ENCODE results near the gene RNF144B. TPM values are rescaled to one million over a fixed set of nuclear protein-coding genes. Genes with fewer than 3 reads are reported as not detected.

Gene RNF144B
- total RNA-seq, 1 donor from 2014 or later = 5.7 TPM

- Mint-ChIP-seq H3K27me3 (ENCODE audit: low read depth) (peaks cover 3% of the 10 kb centered on the region), H3K9me3 (peaks cover 7% of the 10 kb centered on the region), H3K27ac (no peak overlapping the region), H3K36me3 (ENCODE audit: low read depth) (no peaks in the 10 kb centered on the region), H3K4me1 (ENCODE audit: low read depth) (no peaks in the 10 kb centered on the region), H3K4me3 (ENCODE audit: low read depth) (no peak overlapping the region)
- no peak for DNase-seq (ENCODE audit: low spot score)
- intact Hi-C loops (cut with micrococcal nuclease) = no loop called here
These were observed 29.2 kb downstream of the RNF144B start for GRCh38 chr6:18416341-18416679.

- no peaks in the 10 kb centered on the region for H3K36me3 Mint-ChIP-seq (ENCODE audit: low read depth)
- no peaks in the 10 kb centered on the region for H3K4me1 Mint-ChIP-seq (ENCODE audit: low read depth)
- peaks cover 7% of the 10 kb centered on the region for H3K9me3 Mint-ChIP-seq
- DNase-seq (ENCODE audit: low spot score) = no peak
- H3K27me3 Mint-ChIP-seq (ENCODE audit: low read depth) = peaks cover 3% of the 10 kb centered on the region
- no peak overlapping the region for H3K4me3 Mint-ChIP-seq (ENCODE audit: low read depth)
- H3K27ac Mint-ChIP-seq = no peak overlapping the region
- intact Hi-C loops (cut with micrococcal nuclease) = no loop called here
These were observed 33.2 kb downstream of the RNF144B start for GRCh38 chr6:18420328-18420727.

DNA sequence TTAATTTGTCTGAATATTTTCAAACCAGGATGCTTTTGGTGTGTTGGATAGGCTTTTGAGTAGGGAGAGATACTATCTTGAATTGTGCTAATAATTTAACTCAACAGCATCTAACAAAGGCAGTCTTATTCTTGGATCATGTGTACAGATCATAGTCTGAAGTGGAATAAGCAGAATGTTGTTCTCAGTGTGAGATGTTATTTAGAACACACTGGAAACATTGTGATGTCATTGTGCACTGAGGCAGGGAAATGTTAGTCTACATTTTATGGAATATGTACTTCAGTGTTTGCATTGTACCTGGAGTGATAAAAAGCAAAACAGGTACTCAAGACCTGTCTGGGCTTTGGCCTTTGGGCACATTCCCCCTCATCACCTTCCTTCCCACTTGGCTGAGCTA lies 35.0 kb downstream of the RNF144B start:
- no peak overlapping the region for H3K4me3 Mint-ChIP-seq (ENCODE audit: low read depth)
- intact Hi-C loops (cut with micrococcal nuclease) = no loop called here
- no peaks in the 10 kb centered on the region for H3K9me3 Mint-ChIP-seq

GRCh38 chr6:18423426-18423825 lies 36.3 kb downstream of the RNF144B start:
- DNase-seq (ENCODE audit: low spot score) = no peak
- H3K9me3 Mint-ChIP-seq = no peaks in the 10 kb centered on the region
- no peak overlapping the region for H3K4me3 Mint-ChIP-seq (ENCODE audit: low read depth)
- H3K27ac Mint-ChIP-seq = no peak overlapping the region
- intact Hi-C loops (cut with micrococcal nuclease) = no loop called here
- H3K4me1 Mint-ChIP-seq (ENCODE audit: low read depth) = peaks cover 3% of the 10 kb centered on the region
- no peaks in the 10 kb centered on the region for H3K36me3 Mint-ChIP-seq (ENCODE audit: low read depth)
- peaks cover 3% of the 10 kb centered on the region for H3K27me3 Mint-ChIP-seq (ENCODE audit: low read depth)

More for the DNA sequence above, 35.0 kb downstream of the RNF144B start:
- no peak overlapping the region for H3K27ac Mint-ChIP-seq
- no peaks in the 10 kb centered on the region for H3K36me3 Mint-ChIP-seq (ENCODE audit: low read depth)
- no peak for DNase-seq (ENCODE audit: low spot score)
- peaks cover 3% of the 10 kb centered on the region for H3K4me1 Mint-ChIP-seq (ENCODE audit: low read depth)
- peaks cover 3% of the 10 kb centered on the region for H3K27me3 Mint-ChIP-seq (ENCODE audit: low read depth)

- no peaks in the 10 kb centered on the region for H3K36me3 Mint-ChIP-seq (ENCODE audit: low read depth)
- H3K27ac Mint-ChIP-seq = no peak overlapping the region
- H3K4me3 Mint-ChIP-seq (ENCODE audit: low read depth) = no peak overlapping the region
- no peaks in the 10 kb centered on the region for H3K9me3 Mint-ChIP-seq
- intact Hi-C loops (cut with micrococcal nuclease) = no loop called here
- peaks cover 3% of the 10 kb centered on the region for H3K4me1 Mint-ChIP-seq (ENCODE audit: low read depth)
- DNase-seq (ENCODE audit: low spot score) = no peak
- H3K27me3 Mint-ChIP-seq (ENCODE audit: low read depth) = peaks cover 3% of the 10 kb centered on the region
These were observed 37.1 kb downstream of the RNF144B start for GRCh38 chr6:18424201-18424600.

- peaks cover 3% of the 10 kb centered on the region for H3K4me1 Mint-ChIP-seq (ENCODE audit: low read depth)
- no peaks in the 10 kb centered on the region for H3K36me3 Mint-ChIP-seq (ENCODE audit: low read depth)
- no peak for DNase-seq (ENCODE audit: low spot score)
- H3K27me3 Mint-ChIP-seq (ENCODE audit: low read depth) = no peaks in the 10 kb centered on the region
- no peak overlapping the region for H3K27ac Mint-ChIP-seq
- H3K4me3 Mint-ChIP-seq (ENCODE audit: low read depth) = no peak overlapping the region
- no peaks in the 10 kb centered on the region for H3K9me3 Mint-ChIP-seq
- intact Hi-C loops (cut with micrococcal nuclease) = no loop called here
These were observed 38.1 kb downstream of the RNF144B start for GRCh38 chr6:18425218-18425617.

- H3K4me3 Mint-ChIP-seq (ENCODE audit: low read depth) = no peak overlapping the region
- DNase-seq (ENCODE audit: low spot score) = no peak
- intact Hi-C loops (cut with micrococcal nuclease) = no loop called here
- H3K4me1 Mint-ChIP-seq (ENCODE audit: low read depth) = peaks cover 3% of the 10 kb centered on the region
- no peaks in the 10 kb centered on the region for H3K36me3 Mint-ChIP-seq (ENCODE audit: low read depth)
- no peaks in the 10 kb centered on the region for H3K9me3 Mint-ChIP-seq
- H3K27ac Mint-ChIP-seq = no peak overlapping the region
- no peaks in the 10 kb centered on the region for H3K27me3 Mint-ChIP-seq (ENCODE audit: low read depth)
These were observed 40.1 kb downstream of the RNF144B start for GRCh38 chr6:18427296-18427695.

- no peaks in the 10 kb centered on the region for H3K9me3 Mint-ChIP-seq
- H3K4me1 Mint-ChIP-seq (ENCODE audit: low read depth) = peaks cover 3% of the 10 kb centered on the region
- no peak overlapping the region for H3K4me3 Mint-ChIP-seq (ENCODE audit: low read depth)
- no peak overlapping the region for H3K27ac Mint-ChIP-seq
- intact Hi-C loops (cut with micrococcal nuclease) = no loop called here
- no peaks in the 10 kb centered on the region for H3K36me3 Mint-ChIP-seq (ENCODE audit: low read depth)
- no peak for DNase-seq (ENCODE audit: low spot score)
- H3K27me3 Mint-ChIP-seq (ENCODE audit: low read depth) = no peaks in the 10 kb centered on the region
These were observed 42.6 kb downstream of the RNF144B start for GRCh38 chr6:18429655-18430297.

- Mint-ChIP-seq H3K9me3 (no peaks in the 10 kb centered on the region), H3K4me3 (ENCODE audit: low read depth) (no peak overlapping the region), H3K4me1 (ENCODE audit: low read depth) (peaks cover under 1% of the 10 kb centered on the region), H3K27me3 (ENCODE audit: low read depth) (no peaks in the 10 kb centered on the region), H3K36me3 (ENCODE audit: low read depth) (no peaks in the 10 kb centered on the region), H3K27ac (no peak overlapping the region)
- intact Hi-C loops (cut with micrococcal nuclease) = no loop called here
- no peak for DNase-seq (ENCODE audit: low spot score)
These were observed 44.4 kb downstream of the RNF144B start for GRCh38 chr6:18431581-18431980.

DNA sequence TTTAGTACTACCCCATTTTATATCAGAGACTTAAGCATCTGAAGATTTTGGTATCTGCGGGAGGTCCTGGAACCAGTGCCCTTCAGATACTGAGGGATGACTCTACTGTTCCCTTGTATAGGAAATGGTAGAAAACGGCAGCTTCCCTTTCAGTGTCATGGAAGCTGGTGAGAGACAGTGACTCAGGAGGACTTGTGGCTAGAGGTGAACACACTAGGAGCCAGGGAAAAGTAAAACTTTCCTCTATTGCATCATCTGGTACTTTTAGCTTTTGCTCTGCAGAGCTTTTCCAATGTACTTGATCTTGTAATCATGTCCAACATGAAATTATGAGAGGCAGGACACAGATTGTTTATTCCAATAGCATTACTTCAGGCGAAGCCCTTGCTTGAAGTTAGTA lies 45.0 kb downstream of the RNF144B start:
- DNase-seq (ENCODE audit: low spot score) = no peak
- no peaks in the 10 kb centered on the region for H3K4me1 Mint-ChIP-seq (ENCODE audit: low read depth)
- no peaks in the 10 kb centered on the region for H3K9me3 Mint-ChIP-seq
- no peak overlapping the region for H3K27ac Mint-ChIP-seq
- intact Hi-C loops (cut with micrococcal nuclease) = no loop called here
- no peaks in the 10 kb centered on the region for H3K36me3 Mint-ChIP-seq (ENCODE audit: low read depth)
- no peak overlapping the region for H3K4me3 Mint-ChIP-seq (ENCODE audit: low read depth)
- peaks cover under 1% of the 10 kb centered on the region for H3K27me3 Mint-ChIP-seq (ENCODE audit: low read depth)

DNA sequence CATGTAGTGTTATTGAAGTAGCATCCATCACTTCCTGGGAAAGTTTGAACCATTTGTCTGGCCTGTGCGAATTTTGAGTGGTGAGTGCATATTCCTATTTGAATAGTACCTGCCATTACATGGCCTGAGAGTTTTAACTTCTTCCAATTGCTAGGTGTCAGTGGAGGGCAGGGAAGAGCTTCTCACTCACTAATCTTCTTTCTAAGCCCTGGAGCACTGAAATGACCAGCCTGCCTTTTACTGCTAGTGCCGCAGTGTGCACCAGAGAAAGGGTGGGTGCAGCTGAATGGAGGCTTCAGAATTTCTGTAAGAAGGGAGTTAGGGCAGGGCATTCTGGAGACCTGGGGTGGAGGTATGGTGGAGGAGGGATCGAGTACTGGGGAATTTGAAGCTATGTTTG lies 45.5 kb downstream of the RNF144B start:
- peaks cover 1% of the 10 kb centered on the region for H3K27me3 Mint-ChIP-seq (ENCODE audit: low read depth)
- H3K36me3 Mint-ChIP-seq (ENCODE audit: low read depth) = no peaks in the 10 kb centered on the region
- no peak for DNase-seq (ENCODE audit: low spot score)
- H3K4me3 Mint-ChIP-seq (ENCODE audit: low read depth) = no peak overlapping the region
- H3K4me1 Mint-ChIP-seq (ENCODE audit: low read depth) = no peaks in the 10 kb centered on the region
- no peaks in the 10 kb centered on the region for H3K9me3 Mint-ChIP-seq
- intact Hi-C loops (cut with micrococcal nuclease) = no loop called here
- H3K27ac Mint-ChIP-seq = no peak overlapping the region

GRCh38 chr6:18433059-18433458 lies 45.9 kb downstream of the RNF144B start:
- Mint-ChIP-seq H3K27ac (no peak overlapping the region), H3K9me3 (no peaks in the 10 kb centered on the region), H3K27me3 (ENCODE audit: low read depth) (peaks cover 3% of the 10 kb centered on the region), H3K36me3 (ENCODE audit: low read depth) (no peaks in the 10 kb centered on the region), H3K4me3 (ENCODE audit: low read depth) (no peak overlapping the region), H3K4me1 (ENCODE audit: low read depth) (no peaks in the 10 kb centered on the region)
- no peak for DNase-seq (ENCODE audit: low spot score)
- intact Hi-C loops (cut with micrococcal nuclease) = no loop called here

DNA sequence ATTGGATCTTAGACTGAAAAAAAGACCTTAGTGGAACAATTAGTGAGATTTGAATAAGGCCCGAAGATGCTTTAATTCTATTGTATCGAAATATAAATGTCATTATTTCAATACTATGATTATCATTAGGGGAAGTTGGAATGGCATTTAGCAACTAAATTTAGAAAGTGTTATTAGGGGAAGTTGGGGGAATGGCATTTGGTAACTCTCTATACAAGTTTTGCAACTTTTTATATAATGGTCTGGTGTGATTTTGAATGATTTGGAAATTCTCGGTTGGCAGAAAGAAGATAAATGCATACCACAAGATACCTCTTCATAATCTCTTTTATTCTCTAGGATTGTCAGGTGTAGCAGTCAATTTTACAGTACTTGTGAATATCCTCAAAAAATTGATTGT lies 49.2 kb downstream of the RNF144B start:
- Mint-ChIP-seq H3K36me3 (ENCODE audit: low read depth) (no peaks in the 10 kb centered on the region), H3K9me3 (no peaks in the 10 kb centered on the region), H3K4me1 (ENCODE audit: low read depth) (peaks cover 2% of the 10 kb centered on the region), H3K4me3 (ENCODE audit: low read depth) (no peak overlapping the region), H3K27ac (no peak overlapping the region), H3K27me3 (ENCODE audit: low read depth) (peaks cover 3% of the 10 kb centered on the region)
- DNase-seq (ENCODE audit: low spot score) = no peak
- intact Hi-C loops (cut with micrococcal nuclease) = no loop called here

GRCh38 chr6:18439581-18439980 lies 52.4 kb downstream of the RNF144B start:
- no peak for DNase-seq (ENCODE audit: low spot score)
- Mint-ChIP-seq H3K27ac (no peak overlapping the region), H3K27me3 (ENCODE audit: low read depth) (peaks cover 3% of the 10 kb centered on the region), H3K36me3 (ENCODE audit: low read depth) (no peaks in the 10 kb centered on the region), H3K9me3 (no peaks in the 10 kb centered on the region), H3K4me3 (ENCODE audit: low read depth) (no peak overlapping the region), H3K4me1 (ENCODE audit: low read depth) (peaks cover 2% of the 10 kb centered on the region)
- intact Hi-C loops (cut with micrococcal nuclease) = no loop called here
